Epidermal melanocyte (primary cell): Measurements from ENCODE around the gene ATOX1.

Experiments used
- DNase-seq: peaks from one replicate; pipeline ENCODE4 v3.0.0; 2011; ENCODE audit warnings: low spot score; ENCODE audit not compliant: insufficient read length

ATOX1 gene

DNA sequence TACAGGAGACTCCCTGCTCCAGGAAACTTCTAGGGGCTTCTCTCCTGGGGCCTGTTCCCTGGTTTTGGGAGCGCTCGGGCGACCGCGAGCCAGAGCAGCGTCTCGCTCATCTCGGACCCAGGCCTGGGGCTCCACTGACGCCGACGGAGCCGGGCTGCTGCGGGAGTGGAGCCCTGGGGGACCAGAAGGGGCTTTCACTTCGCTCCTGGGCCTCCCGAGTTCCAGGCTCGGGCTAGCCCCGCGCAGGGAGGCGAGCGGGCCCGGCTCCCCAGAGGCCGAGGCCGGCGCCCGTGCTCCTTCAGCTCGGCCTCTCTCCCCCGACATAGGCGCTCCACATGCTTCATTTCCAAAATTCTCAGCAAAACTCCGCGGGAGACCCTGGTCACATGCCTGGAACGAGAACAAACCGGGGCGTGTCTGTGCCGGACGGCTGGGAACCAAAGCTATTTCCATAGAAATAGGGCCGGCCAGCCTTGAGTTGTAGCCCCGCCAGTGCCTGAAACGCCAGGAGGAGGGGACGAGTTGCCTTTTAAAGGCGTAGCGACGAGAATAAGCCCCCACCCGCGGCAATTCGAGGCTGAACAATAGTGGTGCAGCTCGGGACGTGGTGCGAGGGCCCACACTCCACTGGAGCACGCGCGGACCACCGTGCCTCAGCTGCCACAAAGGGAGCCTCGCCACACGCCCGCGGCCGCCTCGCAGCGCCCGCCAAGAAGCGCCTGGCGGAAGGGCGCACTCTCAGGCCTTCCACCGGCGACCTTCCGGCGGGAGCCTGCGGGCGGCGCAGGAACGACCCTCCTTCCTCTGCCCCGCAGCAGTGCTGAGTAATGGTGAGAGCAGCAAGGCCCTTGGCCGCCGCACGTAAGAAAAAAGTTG is 12.2 kb upstream of the ATOX1 start:
- peak; percentile 18 for DNase-seq

DNA sequence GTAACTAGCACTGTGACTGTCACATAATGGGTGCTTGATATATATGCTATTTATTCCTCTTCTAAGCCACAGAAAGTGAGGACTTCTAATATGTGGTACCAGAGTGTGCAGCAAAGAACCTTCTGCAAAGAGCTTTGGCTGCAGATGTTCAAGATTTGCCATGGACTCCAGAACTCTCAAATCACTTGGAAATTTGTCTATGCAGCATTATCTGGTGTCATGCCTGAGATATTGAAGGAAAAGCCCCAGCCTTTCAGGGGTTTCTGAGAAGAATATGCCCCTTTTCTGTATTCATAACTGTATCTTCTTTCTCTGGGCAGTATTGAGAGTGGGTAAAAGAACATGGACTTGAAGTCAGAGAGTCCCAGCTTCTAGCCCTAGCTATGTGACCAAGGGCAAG is 8.5 kb upstream of the ATOX1 start:
- no peak for DNase-seq

DNA sequence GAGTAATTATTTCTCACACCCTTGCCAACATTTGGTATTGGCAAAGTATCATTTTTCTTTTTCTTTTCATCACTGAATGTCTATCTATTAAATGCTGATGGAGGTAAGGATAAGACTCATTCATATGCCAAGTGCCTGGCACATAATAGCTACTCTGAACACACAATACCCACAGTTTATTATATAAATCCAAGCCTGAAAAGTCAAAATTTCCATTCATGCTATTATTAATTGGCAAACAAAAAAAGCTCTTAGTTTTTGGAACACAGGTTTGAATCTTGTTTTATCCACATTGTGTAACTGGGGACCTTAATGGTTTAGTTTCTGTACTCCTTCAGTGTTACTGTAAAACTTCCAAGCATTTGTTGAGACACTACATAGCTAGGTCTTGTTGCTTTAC is 6.4 kb upstream of the ATOX1 start:
- DNase-seq = no peak

DNA sequence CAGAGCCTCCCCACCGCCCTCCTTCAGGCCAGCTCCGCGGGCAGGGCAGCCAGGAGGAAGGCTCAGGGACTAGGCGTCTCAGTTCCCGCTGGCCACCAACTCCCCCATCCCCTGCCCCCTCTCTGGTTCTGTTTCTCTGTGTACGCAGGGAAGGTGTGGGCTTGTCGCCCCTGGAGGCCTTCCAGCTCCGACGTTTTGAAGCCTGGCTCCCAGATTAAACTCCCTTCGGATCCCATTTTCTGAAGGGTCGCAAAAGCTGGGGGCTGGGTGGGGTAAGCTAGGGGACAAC is 346 bp downstream of the ATOX1 start:
- DNase-seq = no peak

DNA sequence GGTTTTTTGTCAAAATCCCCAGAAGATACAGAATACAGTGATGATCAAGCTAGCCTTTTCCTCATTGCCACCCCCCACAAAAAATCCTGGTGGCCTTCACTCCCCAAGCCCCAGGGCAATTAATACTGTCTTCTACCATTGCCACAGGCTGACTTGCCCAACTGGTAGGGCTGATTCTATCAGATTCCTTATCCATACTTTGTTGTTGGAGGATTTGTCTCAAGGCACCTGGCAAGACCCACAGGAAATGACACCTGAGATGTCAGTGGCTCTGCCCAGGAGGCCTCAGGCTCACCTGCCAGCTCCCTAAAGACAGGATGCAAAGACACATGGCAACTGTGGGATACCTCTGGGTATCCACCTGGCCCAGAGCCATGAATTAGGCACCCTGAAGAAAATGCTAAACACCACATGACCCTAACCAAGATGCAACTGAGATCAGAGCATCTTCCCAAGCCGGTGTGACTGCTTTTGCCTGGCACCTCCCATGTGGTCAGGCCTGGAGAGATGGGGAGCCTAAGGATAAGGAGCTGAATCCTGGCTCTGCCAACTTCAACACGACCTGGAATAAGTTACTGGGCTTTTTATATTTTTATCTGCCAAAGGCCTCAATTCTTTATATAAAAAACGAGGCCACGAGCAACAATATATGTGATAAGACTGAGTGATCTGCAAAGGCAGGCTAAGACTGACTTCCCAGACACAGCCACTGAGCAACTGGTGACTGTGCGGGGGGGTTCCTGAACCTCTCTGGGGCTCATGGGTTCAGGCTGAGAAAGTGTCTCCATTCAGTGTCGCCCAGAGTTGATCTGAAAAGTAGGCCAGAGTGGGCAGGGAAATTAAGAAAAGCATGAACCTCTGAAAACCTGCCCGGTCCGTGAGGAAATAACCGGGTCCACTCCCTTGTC is 944 bp downstream of the ATOX1 start:
- DNase-seq = no peak

DNA sequence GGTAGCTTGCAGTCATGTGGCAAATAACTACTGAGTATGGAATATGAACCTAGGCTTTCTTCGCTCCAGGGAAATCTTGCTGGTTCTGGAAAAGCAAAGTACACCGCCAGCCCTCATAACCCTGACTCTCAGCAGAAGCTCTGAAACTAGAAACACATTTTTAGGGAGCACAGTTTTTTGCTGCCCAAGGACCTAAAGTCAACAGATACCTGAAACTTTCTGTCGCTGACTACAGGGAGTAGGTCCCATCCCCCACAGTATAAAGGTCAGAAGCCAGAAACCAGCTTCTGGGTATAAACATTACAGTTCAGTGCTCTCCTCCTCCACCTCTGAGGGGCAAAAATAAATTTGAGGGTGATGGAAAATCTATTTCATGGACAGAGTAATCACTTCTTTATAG is 3.0 kb downstream of the ATOX1 start:
- no peak for DNase-seq

DNA sequence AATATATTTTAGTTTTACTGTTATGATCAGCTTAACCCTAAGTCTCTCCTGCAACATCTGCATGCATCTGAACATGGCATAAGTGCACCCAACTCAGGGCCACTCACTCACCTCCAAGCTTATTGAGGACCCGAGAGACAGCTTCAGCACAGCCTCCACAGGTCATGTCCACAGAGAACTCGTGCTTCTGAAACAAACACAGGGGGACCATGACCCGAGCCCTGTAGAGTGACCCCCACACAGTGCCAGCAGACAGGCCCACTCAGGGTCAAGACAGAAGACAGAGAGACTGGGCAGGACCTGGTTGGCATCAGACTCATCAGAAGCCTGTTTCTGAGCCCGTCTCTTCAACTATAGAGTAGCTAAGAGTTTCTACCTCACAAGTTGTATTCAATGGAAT is 6.8 kb downstream of the ATOX1 start:
- no peak for DNase-seq

DNA sequence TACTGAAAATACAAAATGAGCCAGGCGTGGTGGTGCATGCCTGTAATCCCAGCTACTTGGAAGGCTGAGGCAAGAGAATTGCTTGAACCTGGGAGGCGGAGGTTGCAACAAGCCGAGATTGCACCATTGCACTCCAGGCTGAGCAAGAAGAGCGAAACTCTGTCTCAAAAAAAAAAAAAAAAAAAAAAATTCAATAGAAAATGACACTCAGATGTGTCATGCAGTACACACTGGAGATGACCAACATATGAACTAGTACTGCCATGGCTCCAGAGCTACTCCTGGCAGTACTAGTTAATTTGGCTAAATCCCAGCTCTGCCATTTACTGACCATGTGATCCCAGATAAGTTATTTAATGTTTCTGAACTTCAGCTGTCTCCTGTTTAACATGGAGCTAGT is 7.3 kb downstream of the ATOX1 start:
- no peak for DNase-seq

DNA sequence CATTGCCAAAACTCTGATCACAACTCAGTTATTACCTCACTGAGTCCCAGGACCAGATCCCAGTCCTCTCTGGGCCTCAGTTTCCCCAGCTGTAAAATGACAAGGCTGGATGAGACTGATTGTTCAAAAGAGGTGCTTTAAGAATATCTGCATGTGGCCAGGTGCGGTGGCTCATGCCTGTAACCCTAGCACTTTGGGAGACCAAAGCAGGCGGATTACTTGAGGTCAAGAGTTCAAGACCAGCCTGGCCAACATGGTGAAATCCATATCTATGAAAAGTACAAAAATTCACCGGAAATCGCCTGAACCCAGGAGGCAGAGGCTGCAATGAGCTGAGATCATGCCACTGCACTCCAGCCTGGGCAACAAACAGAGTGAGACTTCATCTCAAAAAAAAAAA is 8.3 kb downstream of the ATOX1 start:
- no peak for DNase-seq

DNA sequence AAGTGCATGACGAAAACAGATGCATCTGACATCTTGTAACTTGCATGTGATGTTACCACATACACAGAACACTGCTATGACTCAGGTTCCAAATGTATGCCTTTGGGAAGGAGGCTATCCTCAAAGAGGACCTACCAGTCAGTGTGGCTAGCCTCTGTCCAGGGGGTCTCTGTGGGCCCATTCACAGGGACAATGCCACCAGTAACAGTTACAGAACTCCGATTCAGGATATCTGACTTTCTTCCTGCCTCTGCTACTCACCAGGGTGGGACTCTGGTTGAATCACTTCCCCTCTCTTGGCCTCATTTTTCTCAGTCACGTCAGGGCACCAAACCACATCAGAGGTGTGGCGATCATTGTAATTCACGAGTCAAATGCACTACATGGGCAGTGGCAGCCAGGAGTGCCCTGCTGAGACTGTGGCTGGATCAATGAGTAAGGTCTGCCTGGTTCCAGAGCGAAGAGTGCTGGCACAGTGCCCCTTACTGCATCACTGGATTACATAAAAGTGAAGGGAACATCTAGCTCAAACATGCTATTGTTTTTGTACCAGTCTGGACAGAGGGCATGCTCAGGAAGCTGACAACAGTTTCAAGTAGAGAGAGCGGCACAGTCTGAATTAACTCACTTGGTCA is 13.2 kb downstream of the ATOX1 start:
- DNase-seq = peak; percentile 43

DNA sequence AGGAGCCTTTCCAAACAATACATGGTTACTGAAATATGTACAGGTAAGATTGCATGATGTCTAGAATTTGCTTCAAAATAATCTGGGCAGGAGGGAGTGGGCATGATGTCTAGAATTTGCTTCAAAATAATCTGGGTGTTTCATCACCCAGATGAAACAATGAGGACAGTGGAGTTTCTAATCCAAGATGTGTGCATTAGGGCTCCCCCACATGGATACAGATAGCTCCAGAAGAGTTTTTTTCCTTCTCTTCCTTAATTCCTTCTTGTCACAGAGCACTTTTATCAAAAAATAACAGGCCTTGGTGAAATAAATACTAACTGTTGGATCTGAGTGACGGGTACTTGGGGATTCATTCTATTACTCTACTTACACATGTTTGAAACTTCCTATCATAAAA is 14.9 kb downstream of the ATOX1 start:
- DNase-seq = no peak

DNA sequence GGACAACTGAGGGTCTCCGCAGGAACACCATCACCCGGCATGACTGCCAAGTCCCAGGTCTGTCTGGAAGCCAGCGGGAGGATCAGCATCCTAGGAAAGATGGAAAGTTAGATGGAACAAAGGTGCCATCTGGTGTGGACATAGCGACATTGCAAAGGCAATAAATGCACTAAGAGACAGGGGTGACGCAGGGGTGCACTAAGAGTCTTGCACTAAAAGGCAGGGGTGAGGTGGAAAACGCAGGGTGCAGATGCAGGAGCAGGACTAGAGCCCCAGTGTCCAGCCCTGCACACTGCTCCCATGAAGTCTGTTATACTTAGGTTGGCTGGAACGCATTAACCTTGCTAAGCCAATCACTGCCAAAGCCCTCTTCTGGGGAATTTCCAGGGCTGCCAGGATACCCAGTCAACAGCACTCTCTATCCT is 15.5 kb downstream of the ATOX1 start:
- no peak for DNase-seq

DNA sequence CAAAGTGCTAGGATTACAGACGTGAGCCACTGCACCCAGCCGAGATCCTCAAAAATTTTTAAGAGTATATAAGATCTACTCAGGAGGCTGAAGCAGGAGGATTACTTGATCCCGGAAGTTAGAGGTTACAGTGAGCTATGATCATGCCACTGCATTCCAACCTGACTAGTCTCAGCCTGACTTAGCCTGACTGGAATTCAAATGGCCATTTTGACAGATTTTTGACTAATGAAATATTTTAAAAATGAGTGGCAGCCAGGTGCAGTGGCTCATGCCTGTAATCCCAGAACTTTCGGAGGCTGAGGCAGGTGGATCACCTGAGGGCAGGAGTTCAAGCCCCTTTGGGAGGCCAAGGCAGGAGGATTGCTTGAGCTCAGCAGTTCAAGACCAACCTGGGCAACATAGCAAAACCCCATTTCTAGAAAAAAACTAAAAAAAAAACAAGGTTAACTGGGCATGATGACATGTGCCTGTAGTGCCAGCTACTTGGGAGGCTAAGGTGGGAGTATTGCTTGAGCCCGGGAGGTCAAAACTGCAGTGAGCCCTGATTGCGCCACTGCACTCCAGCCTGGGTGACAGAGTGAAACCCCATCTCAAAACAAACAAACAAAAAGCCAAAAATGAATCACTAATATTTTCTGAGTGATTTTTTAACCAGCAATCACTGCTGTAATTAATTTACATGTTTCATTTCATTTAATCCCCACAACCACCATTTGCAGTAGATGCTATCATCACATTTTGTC is 16.6 kb downstream of the ATOX1 start:
- DNase-seq = no peak

DNA sequence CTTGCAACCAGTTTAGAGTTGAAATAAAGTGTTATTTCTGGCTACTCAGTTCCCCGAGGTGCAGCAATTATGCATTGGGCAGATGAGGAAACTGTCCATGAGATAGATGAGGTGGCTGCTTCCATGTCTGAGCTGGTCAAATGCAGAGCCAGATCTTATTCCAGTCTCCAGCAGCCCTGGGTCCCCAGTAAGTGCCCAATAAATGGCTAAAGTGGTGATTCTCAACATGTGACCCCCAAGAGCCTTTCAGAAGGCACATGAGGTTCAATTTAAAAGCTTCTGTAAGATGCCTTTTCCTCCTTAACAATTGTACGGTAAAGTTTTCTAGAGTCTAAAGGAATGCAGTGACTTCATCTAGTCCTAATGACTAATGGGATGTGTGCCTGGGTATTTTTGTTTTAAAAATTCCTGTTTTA is 17.5 kb downstream of the ATOX1 start:
- DNase-seq = no peak

DNA sequence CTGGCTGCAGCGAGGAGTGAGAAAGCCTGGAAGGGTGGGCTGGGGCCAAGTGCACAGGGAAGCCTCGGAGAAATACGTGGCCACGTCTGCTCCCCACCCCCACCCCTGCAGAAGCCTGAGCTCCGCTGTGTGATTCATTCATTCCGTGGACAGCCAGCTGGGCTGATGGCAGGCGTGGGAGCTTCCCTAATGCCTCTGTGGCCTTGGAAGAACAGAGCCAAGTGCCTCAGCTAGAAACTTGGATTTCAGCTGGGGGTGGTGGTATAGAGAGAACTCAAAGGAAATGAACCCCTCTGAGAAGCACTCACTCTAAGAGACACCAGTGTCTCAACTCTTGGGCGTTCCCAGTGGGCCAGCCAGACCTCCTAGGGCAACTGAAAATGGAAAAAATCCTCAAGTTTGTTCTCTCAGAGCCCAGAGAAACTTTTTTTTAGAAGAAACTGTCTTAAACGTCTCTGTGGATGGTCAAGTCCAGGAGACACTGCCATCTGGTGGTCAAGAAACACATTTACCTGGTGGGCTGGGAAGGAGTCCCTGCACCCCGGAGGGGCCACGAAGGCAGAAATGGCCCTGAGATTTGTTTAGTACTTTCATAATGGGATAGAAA is 18.0 kb downstream of the ATOX1 start:
- DNase-seq = peak; percentile 72

DNA sequence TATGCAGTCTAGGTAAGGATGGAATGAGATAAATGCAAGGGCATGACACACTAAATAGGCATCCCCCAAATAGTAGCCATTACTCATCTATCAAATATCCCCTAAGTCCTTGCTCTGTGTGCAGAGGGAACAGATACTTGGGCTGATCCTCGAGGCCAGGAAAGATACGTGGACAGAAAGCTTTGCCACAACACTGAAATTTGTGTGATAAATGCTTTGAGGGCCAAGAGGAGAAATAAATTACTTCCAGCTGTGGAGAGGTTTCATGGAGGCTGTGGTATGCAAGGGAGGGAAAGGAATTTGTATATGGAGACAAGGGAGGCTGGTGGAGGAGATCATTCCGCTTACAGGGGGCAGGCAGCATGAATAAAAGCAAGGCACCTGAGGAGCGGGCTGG is 18.5 kb downstream of the ATOX1 start:
- no peak for DNase-seq

DNA sequence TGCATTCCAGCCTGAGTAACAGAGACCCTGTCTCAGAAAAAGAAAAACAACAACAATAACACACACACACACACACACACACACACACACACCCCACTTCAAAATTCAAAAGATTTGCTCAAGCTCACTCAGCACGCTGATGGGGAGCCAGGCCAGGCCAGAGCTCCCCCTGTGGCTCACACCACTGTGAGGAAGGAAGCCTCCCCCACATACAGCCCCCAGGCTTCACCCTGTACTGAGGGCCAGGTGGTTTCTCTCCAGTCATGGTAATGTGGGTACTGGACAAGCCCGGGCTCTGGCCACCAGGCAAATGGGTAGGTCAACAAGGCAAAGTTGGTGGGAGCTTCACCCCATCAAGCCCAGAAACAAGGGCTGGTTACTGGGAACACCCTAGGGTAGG is 19.0 kb downstream of the ATOX1 start:
- DNase-seq = no peak

DNA sequence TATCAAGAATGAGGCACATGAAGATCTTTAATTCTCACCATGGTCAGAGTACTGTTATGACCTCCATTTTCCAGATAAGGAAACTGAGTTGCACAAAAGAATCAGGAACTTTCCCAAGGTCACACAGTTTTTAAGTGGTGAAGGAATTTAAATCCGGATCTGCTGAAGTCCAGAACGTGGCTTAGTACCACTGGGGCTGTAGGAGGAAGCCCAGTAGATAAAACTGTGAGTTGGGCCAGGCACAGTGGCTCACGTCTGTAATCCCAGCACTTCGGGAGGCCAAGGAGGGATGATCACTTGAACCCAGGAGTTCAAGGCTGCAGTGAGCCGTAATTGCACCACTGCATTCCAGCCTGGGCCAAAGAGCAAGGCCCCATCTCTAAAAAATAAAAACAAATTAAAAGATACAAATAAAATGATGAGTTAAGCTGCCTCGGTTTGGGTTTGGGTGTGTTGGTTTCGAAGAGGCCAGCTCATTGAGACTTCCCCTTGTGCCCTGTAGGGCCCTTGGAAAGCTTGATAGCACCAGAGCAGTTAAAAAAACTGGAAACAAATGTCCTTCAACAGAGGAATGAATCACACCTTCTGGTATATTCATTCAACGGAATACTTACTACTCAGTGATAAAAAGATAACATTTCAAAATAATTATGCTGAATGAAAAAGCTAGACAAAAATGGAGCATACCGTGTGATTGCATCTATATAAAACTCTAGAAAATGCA is 20.1 kb downstream of the ATOX1 start:
- no peak for DNase-seq

DNA sequence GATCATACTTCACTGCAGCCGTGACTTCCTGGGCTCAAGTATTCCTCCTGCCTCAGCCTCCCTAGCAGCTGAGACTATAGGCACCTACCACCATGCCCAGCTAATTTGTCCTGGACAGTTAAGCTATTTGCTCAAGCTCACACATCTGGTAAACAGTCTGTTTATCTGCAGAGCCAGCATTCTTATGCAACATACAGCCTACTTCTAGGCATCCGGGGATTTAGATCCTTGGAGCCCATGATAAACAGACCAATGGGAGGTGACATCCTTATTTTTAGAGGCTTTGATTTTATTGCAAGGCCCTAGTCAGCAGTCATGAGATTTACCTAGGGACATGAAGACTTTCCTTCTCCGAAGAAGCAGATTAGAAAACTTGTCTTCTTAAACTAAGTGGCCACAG is 21.0 kb downstream of the ATOX1 start:
- DNase-seq = no peak

DNA sequence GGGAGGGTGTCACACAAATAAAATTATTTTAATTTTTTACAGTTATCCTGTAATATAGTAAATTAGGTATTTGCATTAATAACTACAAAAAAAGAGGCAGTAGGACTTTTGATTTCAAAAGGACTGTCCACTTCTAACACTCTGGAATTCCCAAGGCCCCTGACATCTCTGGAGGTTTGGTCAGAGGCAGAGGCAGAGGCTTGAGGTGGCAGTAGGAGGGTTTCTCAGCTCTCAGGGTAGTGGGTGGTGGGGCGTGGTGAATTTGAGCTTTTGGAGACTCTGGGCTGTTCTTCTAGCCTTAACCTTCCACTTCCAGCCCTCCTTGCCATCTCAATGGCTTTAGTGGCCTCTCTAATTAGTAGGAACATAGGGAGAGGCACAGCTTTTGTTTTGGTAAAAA is 22.8 kb downstream of the ATOX1 start:
- no peak for DNase-seq

DNA sequence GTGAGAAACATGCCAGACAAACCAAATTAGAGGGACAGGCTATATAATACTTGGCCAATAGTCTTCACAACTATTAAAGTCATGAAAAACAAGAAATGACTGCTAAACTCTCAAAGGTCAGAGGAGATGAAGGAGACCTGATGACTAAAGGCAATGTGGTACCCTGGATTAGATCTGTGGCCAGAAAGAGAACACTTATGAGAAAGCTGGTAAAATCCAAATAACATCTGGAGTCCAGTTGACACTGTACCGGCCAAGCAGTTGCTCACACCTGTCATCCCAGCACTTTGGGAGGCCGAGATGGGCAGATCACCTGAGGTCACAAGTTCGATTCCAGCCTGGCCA is 24.4 kb downstream of the ATOX1 start:
- no peak for DNase-seq
